ENCODE data around the gene KIF13A.
"Not testable (repeated sequence)": the region's sequence is repeated elsewhere in the genome, so short reads cannot be mapped to it uniquely, and the experiment has no call there.

Gene KIF13A

GRCh38 chr6:17968876-17969275 is 18.6 kb downstream of the KIF13A start:
- DNase-seq (ENCODE audit: low read depth, low spot score), result no peak

GRCh38 chr6:17967668-17968518 is 19.5 kb downstream of the KIF13A start:
- DNase-seq (ENCODE audit: low read depth, low spot score), result no peak

GRCh38 chr6:17966451-17966850 is 21.0 kb downstream of the KIF13A start:
- DNase-seq (ENCODE audit: low read depth, low spot score), result no peak

- no peak for DNase-seq (ENCODE audit: low read depth, low spot score)
These were observed 22.0 kb downstream of the KIF13A start for GRCh38 chr6:17965397-17965796.

- DNase-seq (ENCODE audit: low read depth, low spot score), result no peak
These were observed 22.8 kb downstream of the KIF13A start for GRCh38 chr6:17964633-17965032.

- no peak for DNase-seq (ENCODE audit: low read depth, low spot score)
These were observed 24.9 kb downstream of the KIF13A start for GRCh38 chr6:17962436-17963031.

- no peak for DNase-seq (ENCODE audit: low read depth, low spot score)
These were observed 28.1 kb downstream of the KIF13A start for GRCh38 chr6:17959302-17959701.

GRCh38 chr6:17957904-17958620 is 29.4 kb downstream of the KIF13A start:
- DNase-seq (ENCODE audit: low read depth, low spot score), result no peak

- DNase-seq (ENCODE audit: low read depth, low spot score), result no peak
These were observed 29.9 kb downstream of the KIF13A start for GRCh38 chr6:17957498-17957897.

GRCh38 chr6:17957086-17957485 is 30.3 kb downstream of the KIF13A start:
- DNase-seq (ENCODE audit: low read depth, low spot score), result no peak

- DNase-seq (ENCODE audit: low read depth, low spot score), result no peak
These were observed 37.3 kb downstream of the KIF13A start for GRCh38 chr6:17950095-17950494.

- no peak for DNase-seq (ENCODE audit: low read depth, low spot score)
These were observed 38.3 kb downstream of the KIF13A start for GRCh38 chr6:17949168-17949567.

GRCh38 chr6:17948725-17949124 is 38.7 kb downstream of the KIF13A start:
- DNase-seq (ENCODE audit: low read depth, low spot score), result no peak

- DNase-seq (ENCODE audit: low read depth, low spot score), result not testable (repeated sequence)
These were observed 39.9 kb downstream of the KIF13A start for GRCh38 chr6:17947574-17947973.

GRCh38 chr6:17945575-17945974 is 41.9 kb downstream of the KIF13A start:
- DNase-seq (ENCODE audit: low read depth, low spot score), result no peak

GRCh38 chr6:17945111-17945510 is 42.3 kb downstream of the KIF13A start:
- DNase-seq (ENCODE audit: low read depth, low spot score), result no peak

- DNase-seq (ENCODE audit: low read depth, low spot score), result no peak
These were observed 46.1 kb downstream of the KIF13A start for GRCh38 chr6:17941318-17941717.

GRCh38 chr6:17940151-17940792 is 47.2 kb downstream of the KIF13A start:
- DNase-seq (ENCODE audit: low read depth, low spot score), result no peak

GRCh38 chr6:17938901-17939300 is 48.5 kb downstream of the KIF13A start:
- no peak for DNase-seq (ENCODE audit: low read depth, low spot score)

GRCh38 chr6:17935188-17936149 is 52.0 kb downstream of the KIF13A start:
- DNase-seq (ENCODE audit: low read depth, low spot score), result no peak

GRCh38 chr6:17933716-17934115 is 53.7 kb downstream of the KIF13A start:
- no peak for DNase-seq (ENCODE audit: low read depth, low spot score)

All from activated naive CD8-positive, alpha-beta T cell treated with anti-CD3 and anti-CD28 coated beads, Interleukin-2, amount 50 U/mL, for 16 hours (primary cell).